ENCODE results near the gene AGAP1.

AGAP1 gene

GRCh38 chr2:235462415-235462790 is 31.4 kb upstream of the AGAP1 start:
- H3K9me3 ChIP-seq (ENCODE audit: control insufficient read depth in 2 of 2, low read length in 2 of 2): no peaks in the 10 kb centered on the region
- H3K4me1 ChIP-seq (ENCODE audit: control insufficient read depth in 2 of 2, insufficient read depth in 2 of 2, low read length in 2 of 2): no peaks in the 10 kb centered on the region
- no peak overlapping the region for H3K4me3 ChIP-seq (ENCODE audit: low read length in 2 of 2)
- H3K27ac ChIP-seq (ENCODE audit: low read depth in 2 of 2, low read length in 2 of 2): no peak overlapping the region
- no peaks in the 10 kb centered on the region for H3K36me3 ChIP-seq (ENCODE audit: control insufficient read depth in 2 of 2, insufficient read depth in 2 of 2, low read length in 2 of 2)
- no peak overlapping the region for H3K9ac ChIP-seq (ENCODE audit: low read depth in 1 of 2, low read length in 2 of 2)
- H3K27me3 ChIP-seq (ENCODE audit: control insufficient read depth in 2 of 2, insufficient read depth in 2 of 2, low read length in 2 of 2): no peaks in the 10 kb centered on the region

DNA sequence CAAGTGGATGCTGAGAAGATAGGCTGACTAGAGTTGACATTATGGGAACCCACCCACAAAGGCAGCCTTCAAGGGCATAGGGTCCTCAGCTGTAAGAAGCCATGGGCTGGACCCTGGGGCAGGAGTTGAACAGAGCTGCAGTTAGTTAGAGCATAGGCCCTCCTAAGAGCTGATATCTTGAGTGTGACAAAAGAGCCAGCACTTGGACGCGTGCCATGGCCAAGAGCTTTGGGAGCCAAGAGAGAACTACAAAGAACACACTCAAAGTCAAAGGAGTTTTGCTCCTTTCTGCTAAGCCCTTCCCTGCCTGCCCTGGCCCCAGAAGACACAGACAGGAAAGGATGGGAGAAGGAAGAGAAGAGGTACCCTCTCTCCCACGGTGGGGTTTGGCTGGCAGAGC is 29.9 kb upstream of the AGAP1 start:
- H3K9ac ChIP-seq (ENCODE audit: low read depth in 1 of 2, low read length in 2 of 2): no peak overlapping the region
- H3K4me1 ChIP-seq (ENCODE audit: control insufficient read depth in 2 of 2, insufficient read depth in 2 of 2, low read length in 2 of 2): peaks cover 0 to 2% of the 10 kb centered on the region in 2 donors
- no peaks in the 10 kb centered on the region for H3K9me3 ChIP-seq (ENCODE audit: control insufficient read depth in 2 of 2, low read length in 2 of 2)
- no peaks in the 10 kb centered on the region for H3K27me3 ChIP-seq (ENCODE audit: control insufficient read depth in 2 of 2, insufficient read depth in 2 of 2, low read length in 2 of 2)
- no peaks in the 10 kb centered on the region for H3K36me3 ChIP-seq (ENCODE audit: control insufficient read depth in 2 of 2, insufficient read depth in 2 of 2, low read length in 2 of 2)
- H3K4me3 ChIP-seq (ENCODE audit: low read length in 2 of 2): no peak overlapping the region
- H3K27ac ChIP-seq (ENCODE audit: low read depth in 2 of 2, low read length in 2 of 2): no peak overlapping the region

- Histone ChIP-seq H3K9ac (ENCODE audit: low read depth in 1 of 2, low read length in 2 of 2) (no peak overlapping the region), H3K4me3 (ENCODE audit: low read length in 2 of 2) (no peak overlapping the region), H3K9me3 (ENCODE audit: control insufficient read depth in 2 of 2, low read length in 2 of 2) (no peaks in the 10 kb centered on the region), H3K27ac (ENCODE audit: low read depth in 2 of 2, low read length in 2 of 2) (no peak overlapping the region), H3K4me1 (ENCODE audit: control insufficient read depth in 2 of 2, insufficient read depth in 2 of 2, low read length in 2 of 2) (peaks cover 0 to 8% of the 10 kb centered on the region in 2 donors), H3K36me3 (ENCODE audit: control insufficient read depth in 2 of 2, insufficient read depth in 2 of 2, low read length in 2 of 2) (no peaks in the 10 kb centered on the region), H3K27me3 (ENCODE audit: control insufficient read depth in 2 of 2, insufficient read depth in 2 of 2, low read length in 2 of 2) (no peaks in the 10 kb centered on the region)
Measured at GRCh38 chr2:235467588-235467987, 26.3 kb upstream of the AGAP1 start.

DNA sequence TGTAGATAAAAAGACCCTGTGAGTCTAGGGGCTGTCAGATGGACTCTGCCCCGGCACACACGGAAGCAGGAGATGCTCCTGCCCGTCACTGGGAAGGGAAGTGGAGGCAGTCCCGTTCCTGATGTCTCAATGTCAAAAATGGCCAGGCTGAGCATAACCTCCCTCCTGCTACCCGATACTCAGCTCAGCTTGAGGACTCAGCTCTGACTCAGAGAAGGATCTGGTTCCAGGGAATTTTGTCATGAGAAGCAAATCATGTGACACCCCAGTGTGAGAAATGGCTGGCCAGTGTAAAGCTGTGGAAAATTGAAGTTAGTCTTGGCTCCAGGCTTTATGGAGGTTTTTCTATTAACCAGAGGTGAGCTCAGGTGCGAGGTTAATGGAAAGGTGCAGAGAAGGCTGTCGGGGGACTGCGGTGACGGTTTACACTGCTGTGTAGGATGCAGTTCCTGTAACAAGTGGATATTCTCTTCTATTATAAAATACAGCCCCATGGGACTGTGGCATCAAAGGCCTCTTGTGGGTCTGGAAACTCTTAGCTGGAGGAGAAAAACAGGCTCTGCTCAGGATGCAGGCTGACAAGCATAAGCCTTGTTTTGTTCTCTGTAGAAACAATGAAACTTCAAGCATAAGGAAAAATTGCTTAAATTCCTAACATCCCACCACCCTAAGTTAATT is 24.7 kb upstream of the AGAP1 start:
- Histone ChIP-seq H3K27ac (ENCODE audit: low read depth in 2 of 2, low read length in 2 of 2) (no peak overlapping the region), H3K9me3 (ENCODE audit: control insufficient read depth in 2 of 2, low read length in 2 of 2) (no peaks in the 10 kb centered on the region), H3K4me1 (ENCODE audit: control insufficient read depth in 2 of 2, insufficient read depth in 2 of 2, low read length in 2 of 2) (peaks cover 0 to 8% of the 10 kb centered on the region in 2 donors), H3K4me3 (ENCODE audit: low read length in 2 of 2) (peak overlapping the region in 1 of 2 donors; percentile 2), H3K36me3 (ENCODE audit: control insufficient read depth in 2 of 2, insufficient read depth in 2 of 2, low read length in 2 of 2) (no peaks in the 10 kb centered on the region), H3K9ac (ENCODE audit: low read depth in 1 of 2, low read length in 2 of 2) (no peak overlapping the region), H3K27me3 (ENCODE audit: control insufficient read depth in 2 of 2, insufficient read depth in 2 of 2, low read length in 2 of 2) (no peaks in the 10 kb centered on the region)

- Histone ChIP-seq H3K9ac (ENCODE audit: low read depth in 1 of 2, low read length in 2 of 2) (no peak overlapping the region), H3K27me3 (ENCODE audit: control insufficient read depth in 2 of 2, insufficient read depth in 2 of 2, low read length in 2 of 2) (no peaks in the 10 kb centered on the region), H3K9me3 (ENCODE audit: control insufficient read depth in 2 of 2, low read length in 2 of 2) (no peaks in the 10 kb centered on the region), H3K27ac (ENCODE audit: low read depth in 2 of 2, low read length in 2 of 2) (no peak overlapping the region), H3K4me3 (ENCODE audit: low read length in 2 of 2) (no peak overlapping the region), H3K4me1 (ENCODE audit: control insufficient read depth in 2 of 2, insufficient read depth in 2 of 2, low read length in 2 of 2) (peaks cover 0 to 8% of the 10 kb centered on the region in 2 donors), H3K36me3 (ENCODE audit: control insufficient read depth in 2 of 2, insufficient read depth in 2 of 2, low read length in 2 of 2) (no peaks in the 10 kb centered on the region)
Measured at GRCh38 chr2:235471186-235471747, 22.6 kb upstream of the AGAP1 start.

DNA sequence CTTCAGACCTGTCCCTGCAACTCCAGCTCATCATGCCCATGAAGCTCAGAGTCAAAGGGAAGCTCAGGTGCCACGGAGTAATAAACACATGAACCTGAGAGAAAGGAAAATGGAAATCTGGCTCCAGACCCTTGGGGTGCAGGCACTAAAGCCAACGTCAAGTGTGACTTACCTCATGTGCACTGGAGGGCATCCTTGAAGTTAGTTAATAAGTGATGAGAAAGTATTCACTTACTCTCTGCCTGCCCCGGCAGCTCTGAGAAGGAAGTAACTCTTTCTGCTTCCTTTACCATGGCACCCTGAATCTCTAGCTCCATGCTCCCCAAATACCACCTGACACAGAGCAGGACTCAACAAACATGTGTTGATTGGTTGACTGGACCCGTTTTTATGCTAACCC is 21.4 kb upstream of the AGAP1 start:
- Histone ChIP-seq H3K9ac (ENCODE audit: low read depth in 1 of 2, low read length in 2 of 2) (no peak overlapping the region), H3K36me3 (ENCODE audit: control insufficient read depth in 2 of 2, insufficient read depth in 2 of 2, low read length in 2 of 2) (no peaks in the 10 kb centered on the region), H3K4me3 (ENCODE audit: low read length in 2 of 2) (no peak overlapping the region), H3K4me1 (ENCODE audit: control insufficient read depth in 2 of 2, insufficient read depth in 2 of 2, low read length in 2 of 2) (peaks cover 0 to 8% of the 10 kb centered on the region in 2 donors), H3K27me3 (ENCODE audit: control insufficient read depth in 2 of 2, insufficient read depth in 2 of 2, low read length in 2 of 2) (no peaks in the 10 kb centered on the region), H3K9me3 (ENCODE audit: control insufficient read depth in 2 of 2, low read length in 2 of 2) (no peaks in the 10 kb centered on the region), H3K27ac (ENCODE audit: low read depth in 2 of 2, low read length in 2 of 2) (no peak overlapping the region)

DNA sequence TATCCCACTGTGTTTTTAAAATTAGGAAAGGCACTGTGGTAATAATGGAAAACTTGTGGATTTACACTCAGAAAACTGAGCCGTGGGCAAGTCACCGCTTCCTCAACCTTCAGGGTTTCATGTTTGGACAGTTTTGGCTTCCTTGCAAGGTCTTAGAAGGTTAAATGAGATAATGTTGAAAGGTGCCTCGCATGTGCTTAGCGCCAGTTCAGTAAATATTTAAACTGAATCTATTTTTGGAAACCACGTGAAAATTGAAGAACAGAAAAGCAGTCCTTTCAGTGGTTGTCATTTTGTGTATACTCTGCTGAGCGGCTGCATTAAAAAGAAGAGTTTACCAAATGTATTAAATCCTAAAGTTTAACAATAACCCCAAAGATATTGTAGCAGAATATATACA is 15.2 kb upstream of the AGAP1 start:
- no peaks in the 10 kb centered on the region for H3K9me3 ChIP-seq (ENCODE audit: control insufficient read depth in 2 of 2, low read length in 2 of 2)
- no peak overlapping the region for H3K4me3 ChIP-seq (ENCODE audit: low read length in 2 of 2)
- no peaks in the 10 kb centered on the region for H3K4me1 ChIP-seq (ENCODE audit: control insufficient read depth in 2 of 2, insufficient read depth in 2 of 2, low read length in 2 of 2)
- H3K27me3 ChIP-seq (ENCODE audit: control insufficient read depth in 2 of 2, insufficient read depth in 2 of 2, low read length in 2 of 2): no peaks in the 10 kb centered on the region
- H3K27ac ChIP-seq (ENCODE audit: low read depth in 2 of 2, low read length in 2 of 2): no peak overlapping the region
- no peaks in the 10 kb centered on the region for H3K36me3 ChIP-seq (ENCODE audit: control insufficient read depth in 2 of 2, insufficient read depth in 2 of 2, low read length in 2 of 2)
- H3K9ac ChIP-seq (ENCODE audit: low read depth in 1 of 2, low read length in 2 of 2): no peak overlapping the region

DNA sequence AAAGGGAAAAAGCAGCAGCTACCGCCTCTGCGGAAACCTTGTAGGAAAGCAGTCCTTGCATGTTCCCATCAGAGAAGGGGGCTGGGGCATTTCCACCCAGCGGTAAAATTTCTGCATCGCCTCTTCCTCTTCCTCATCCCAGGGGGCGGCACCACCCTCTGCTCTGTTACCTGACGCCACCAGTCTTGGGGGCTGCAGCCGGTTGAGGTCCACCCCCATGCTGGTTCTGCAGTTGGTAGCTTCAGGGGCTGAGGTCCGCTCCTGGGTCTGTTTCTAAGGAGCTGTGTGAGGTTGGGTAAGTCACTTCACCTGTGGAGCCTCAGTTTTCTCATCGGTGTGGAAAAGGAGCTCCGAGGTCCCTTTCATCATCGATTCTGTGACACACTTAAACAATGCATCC is 14.2 kb upstream of the AGAP1 start:
- no peaks in the 10 kb centered on the region for H3K9me3 ChIP-seq (ENCODE audit: control insufficient read depth in 2 of 2, low read length in 2 of 2)
- H3K36me3 ChIP-seq (ENCODE audit: control insufficient read depth in 2 of 2, insufficient read depth in 2 of 2, low read length in 2 of 2): no peaks in the 10 kb centered on the region
- no peak overlapping the region for H3K4me3 ChIP-seq (ENCODE audit: low read length in 2 of 2)
- no peaks in the 10 kb centered on the region for H3K4me1 ChIP-seq (ENCODE audit: control insufficient read depth in 2 of 2, insufficient read depth in 2 of 2, low read length in 2 of 2)
- H3K9ac ChIP-seq (ENCODE audit: low read depth in 1 of 2, low read length in 2 of 2): no peak overlapping the region
- H3K27ac ChIP-seq (ENCODE audit: low read depth in 2 of 2, low read length in 2 of 2): no peak overlapping the region
- H3K27me3 ChIP-seq (ENCODE audit: control insufficient read depth in 2 of 2, insufficient read depth in 2 of 2, low read length in 2 of 2): no peaks in the 10 kb centered on the region

GRCh38 chr2:235480614-235481013 is 13.2 kb upstream of the AGAP1 start:
- Histone ChIP-seq H3K9me3 (ENCODE audit: control insufficient read depth in 2 of 2, low read length in 2 of 2) (no peaks in the 10 kb centered on the region), H3K36me3 (ENCODE audit: control insufficient read depth in 2 of 2, insufficient read depth in 2 of 2, low read length in 2 of 2) (no peaks in the 10 kb centered on the region)

DNA sequence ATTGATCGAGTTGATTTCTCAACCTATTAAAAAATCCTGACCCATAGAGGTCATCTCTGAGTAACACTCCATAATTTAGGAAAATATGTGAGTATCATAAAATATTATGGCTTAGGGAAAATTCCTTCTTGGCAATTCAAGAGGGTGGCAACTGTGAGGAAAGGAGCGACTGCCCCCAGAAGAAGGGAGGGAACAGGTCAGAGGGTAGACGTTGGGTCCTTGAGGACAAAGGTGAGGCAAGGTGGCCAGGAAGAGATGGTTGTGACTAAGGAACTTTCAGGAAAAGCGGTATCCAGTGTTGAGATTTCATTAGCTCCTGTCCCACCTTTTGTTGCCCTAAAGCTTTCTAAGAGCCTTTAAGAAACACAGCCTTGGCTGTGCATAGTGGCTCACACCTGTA is 10.5 kb upstream of the AGAP1 start:
- no peak overlapping the region for H3K4me3 ChIP-seq (ENCODE audit: low read length in 2 of 2)
- H3K9ac ChIP-seq (ENCODE audit: low read depth in 1 of 2, low read length in 2 of 2): no peak overlapping the region
- H3K9me3 ChIP-seq (ENCODE audit: control insufficient read depth in 2 of 2, low read length in 2 of 2): no peaks in the 10 kb centered on the region
- no peak overlapping the region for H3K27ac ChIP-seq (ENCODE audit: low read depth in 2 of 2, low read length in 2 of 2)
- no peaks in the 10 kb centered on the region for H3K27me3 ChIP-seq (ENCODE audit: control insufficient read depth in 2 of 2, insufficient read depth in 2 of 2, low read length in 2 of 2)
- H3K4me1 ChIP-seq (ENCODE audit: control insufficient read depth in 2 of 2, insufficient read depth in 2 of 2, low read length in 2 of 2): no peaks in the 10 kb centered on the region
- H3K36me3 ChIP-seq (ENCODE audit: control insufficient read depth in 2 of 2, insufficient read depth in 2 of 2, low read length in 2 of 2): no peaks in the 10 kb centered on the region

More at GRCh38 chr2:235480614-235481013, 13.2 kb upstream of the AGAP1 start:
- Histone ChIP-seq H3K27me3 (ENCODE audit: control insufficient read depth in 2 of 2, insufficient read depth in 2 of 2, low read length in 2 of 2) (no peaks in the 10 kb centered on the region), H3K27ac (ENCODE audit: low read depth in 2 of 2, low read length in 2 of 2) (no peak overlapping the region), H3K4me1 (ENCODE audit: control insufficient read depth in 2 of 2, insufficient read depth in 2 of 2, low read length in 2 of 2) (no peaks in the 10 kb centered on the region), H3K9ac (ENCODE audit: low read depth in 1 of 2, low read length in 2 of 2) (no peak overlapping the region), H3K4me3 (ENCODE audit: low read length in 2 of 2) (no peak overlapping the region)

Data from mucosa of rectum (tissue), 2 donors.